Heart left ventricle (tissue), 13 donors: ENCODE data around the gene SLC6A9.

ENCODE experiments used
- CTCF ChIP-seq, 12 donors: fragments of 200-600 bp; sonication (generic) in 4 of 12; IDR thresholded peaks; one replicate each; pipeline versions ENCODE4 v1.5.0 to v1.8.0; 2018 to 2022; ENCODE audit warnings: antibody characterized with exemption in 12 of 12, mild to moderate bottlenecking in 5 of 12
- POLR2A ChIP-seq, 2 donors: fragments of 450-650 bp; IDR thresholded peaks; one replicate each; pipeline ENCODE4 v1.6.1; 2017; ENCODE audit warnings: antibody characterized with exemption in 2 of 2, mild to moderate bottlenecking in 2 of 2, moderate library complexity in 2 of 2
- donor health status: ischemic (EF 13 %, LVEDD 7.1; RV severe dilation, severe dysfunction).
- donor health status: DM: no; HTN: yes; CAD: no.
- donor health status: DM: no; HTN: no; CAD: no.
- donor health status: ischemic (EF 25% LVEDD 6.9; RV normal size, moderate dysfunction).
- donor health status: ischemic (EF 25% LVEDD 5.7; RV mildly dilated, moderate dysfunction).
- donor health status: ischemic (EF 35%, LVEDD 5.7; RV mildly dilated, moderate dysfunction).
- donor health status: nonischemic (EF 11% LVEDD 7.7; RV severe dilation, severe dysfunction).
- donor health status: DM: yes; HTN: yes; CAD: no.
- donor health status: PGD.
- donor health status: ischemic (EF 29% LVEDD 5.4; RV normal size, mild dysfunction).
- donor health status: nonischemic (EF 23%, LVEDD 6.1; RV moderate dilation, normal function).

- TF ChIP-seq CTCF (IDR thresholded peaks at IDR 0.05): no peak
- TF ChIP-seq POLR2A (IDR thresholded peaks at IDR 0.05): no peak
Observed at GRCh38 chr1:43971336-43971980, 59.8 kb downstream of the SLC6A9 start.
